LNCAP (cell line): Measurements from ENCODE around the gene FBXW9.

Source experiments
- TF ChIP-seq, protein P1 (sequence below): fragments of 450-650 bp; IDR thresholded peaks from 2 replicates; pipeline ENCODE4 v1.5.1; 2017; ENCODE audit warnings: mild to moderate bottlenecking

Gene FBXW9

DNA sequence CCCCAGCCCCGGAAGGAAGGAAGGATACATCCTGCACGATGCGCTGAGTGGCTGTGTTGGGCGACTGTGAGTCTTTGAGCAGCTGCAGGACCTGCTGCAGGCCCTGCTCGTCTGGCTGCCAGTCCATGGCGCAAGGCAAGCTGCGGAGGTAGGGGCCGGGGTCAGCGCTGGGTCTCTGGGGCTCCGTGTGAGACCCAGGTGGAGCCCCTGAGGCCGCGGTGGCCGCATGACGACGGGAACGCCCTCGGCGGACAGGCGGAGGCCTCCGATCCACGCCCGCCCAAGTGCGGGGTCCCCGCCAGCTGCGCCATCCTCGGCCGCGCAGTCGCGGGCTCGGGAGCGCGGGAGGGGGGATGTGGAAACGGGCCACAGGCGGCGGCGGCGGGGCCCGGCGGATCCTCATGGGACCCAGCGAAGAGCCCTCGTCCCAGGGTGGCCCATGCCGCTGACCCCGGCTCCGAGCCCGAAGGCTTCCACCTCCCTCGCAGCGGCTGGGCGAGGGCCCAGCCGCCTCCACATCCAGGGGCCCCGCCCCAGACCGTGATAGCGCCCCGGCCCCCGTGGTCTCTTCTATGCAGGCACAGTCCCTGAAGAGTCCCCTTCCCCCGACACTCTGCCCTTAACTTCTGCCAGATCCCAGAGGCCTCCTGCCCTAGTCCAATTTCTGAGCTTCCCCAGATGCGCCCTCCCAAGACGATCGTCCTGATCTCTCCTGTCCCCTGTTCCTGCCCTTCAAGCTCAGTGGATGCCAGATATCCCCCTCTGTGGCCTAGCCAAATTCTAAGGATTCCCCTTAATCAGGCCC lies 24.6 kb upstream of the FBXW9 start:
- TF ChIP-seq, protein P1, sequence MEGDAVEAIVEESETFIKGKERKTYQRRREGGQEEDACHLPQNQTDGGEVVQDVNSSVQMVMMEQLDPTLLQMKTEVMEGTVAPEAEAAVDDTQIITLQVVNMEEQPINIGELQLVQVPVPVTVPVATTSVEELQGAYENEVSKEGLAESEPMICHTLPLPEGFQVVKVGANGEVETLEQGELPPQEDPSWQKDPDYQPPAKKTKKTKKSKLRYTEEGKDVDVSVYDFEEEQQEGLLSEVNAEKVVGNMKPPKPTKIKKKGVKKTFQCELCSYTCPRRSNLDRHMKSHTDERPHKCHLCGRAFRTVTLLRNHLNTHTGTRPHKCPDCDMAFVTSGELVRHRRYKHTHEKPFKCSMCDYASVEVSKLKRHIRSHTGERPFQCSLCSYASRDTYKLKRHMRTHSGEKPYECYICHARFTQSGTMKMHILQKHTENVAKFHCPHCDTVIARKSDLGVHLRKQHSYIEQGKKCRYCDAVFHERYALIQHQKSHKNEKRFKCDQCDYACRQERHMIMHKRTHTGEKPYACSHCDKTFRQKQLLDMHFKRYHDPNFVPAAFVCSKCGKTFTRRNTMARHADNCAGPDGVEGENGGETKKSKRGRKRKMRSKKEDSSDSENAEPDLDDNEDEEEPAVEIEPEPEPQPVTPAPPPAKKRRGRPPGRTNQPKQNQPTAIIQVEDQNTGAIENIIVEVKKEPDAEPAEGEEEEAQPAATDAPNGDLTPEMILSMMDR, result no peak

DNA sequence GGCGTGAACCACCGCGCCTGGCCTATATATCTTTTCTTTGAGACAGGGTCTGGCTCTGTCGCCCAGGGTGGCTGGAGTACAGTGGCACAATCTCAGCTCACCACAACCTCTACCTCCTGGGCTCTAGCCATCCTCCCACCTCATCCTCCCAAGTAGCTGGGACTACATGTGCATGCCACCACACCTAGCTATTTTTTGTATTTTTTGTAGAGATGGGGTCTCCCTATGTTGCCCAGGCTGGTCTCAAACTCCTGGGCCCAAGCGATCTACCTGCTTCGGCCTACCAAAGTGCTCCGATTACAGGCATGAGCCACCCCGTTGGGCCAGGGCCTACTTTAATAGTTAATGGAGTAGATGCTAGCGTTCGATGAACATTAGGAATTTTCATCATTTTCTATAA lies 23.9 kb upstream of the FBXW9 start:
- TF ChIP-seq, protein P1, result no peak

DNA sequence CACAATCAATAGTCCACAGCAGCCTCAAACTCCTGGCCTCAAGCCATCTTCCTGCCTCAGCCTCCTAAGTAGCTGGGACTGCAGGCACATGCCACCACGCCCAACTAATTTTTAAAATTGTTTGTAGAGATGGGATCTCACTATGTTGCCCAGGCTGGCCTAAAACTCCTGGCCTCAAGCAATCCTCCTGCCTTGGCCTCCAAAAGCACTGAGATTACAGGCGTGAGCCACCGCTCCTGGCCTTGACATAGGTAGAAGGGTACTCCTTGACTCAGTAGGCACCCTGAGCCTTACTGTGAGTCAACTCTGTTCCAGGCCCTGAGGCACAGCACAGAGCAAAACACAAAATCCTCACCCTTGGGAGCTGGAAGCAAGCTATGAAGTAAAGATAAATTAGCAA lies 19.5 kb upstream of the FBXW9 start:
- TF ChIP-seq, protein P1, result no peak

DNA sequence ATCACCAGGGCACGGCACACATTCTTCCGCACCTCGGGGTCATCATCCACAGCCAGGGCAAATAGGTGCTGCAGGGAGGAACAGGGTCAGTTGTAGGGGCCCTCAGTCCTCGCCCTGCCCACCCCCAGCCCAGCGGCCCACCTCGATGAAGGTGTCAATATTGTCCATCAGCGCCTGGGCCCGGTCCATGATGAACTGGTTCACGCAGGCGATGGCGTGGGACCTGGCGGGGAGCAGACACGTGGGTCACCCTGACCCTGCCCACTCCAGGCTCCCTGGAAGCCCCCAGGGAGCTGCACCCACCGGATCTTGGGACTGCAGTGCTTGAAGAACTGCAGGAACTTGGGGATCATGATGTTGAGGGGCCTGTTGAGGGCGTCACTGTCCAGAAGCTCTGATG lies 18.7 kb upstream of the FBXW9 start:
- TF ChIP-seq, protein P1, result no peak

DNA sequence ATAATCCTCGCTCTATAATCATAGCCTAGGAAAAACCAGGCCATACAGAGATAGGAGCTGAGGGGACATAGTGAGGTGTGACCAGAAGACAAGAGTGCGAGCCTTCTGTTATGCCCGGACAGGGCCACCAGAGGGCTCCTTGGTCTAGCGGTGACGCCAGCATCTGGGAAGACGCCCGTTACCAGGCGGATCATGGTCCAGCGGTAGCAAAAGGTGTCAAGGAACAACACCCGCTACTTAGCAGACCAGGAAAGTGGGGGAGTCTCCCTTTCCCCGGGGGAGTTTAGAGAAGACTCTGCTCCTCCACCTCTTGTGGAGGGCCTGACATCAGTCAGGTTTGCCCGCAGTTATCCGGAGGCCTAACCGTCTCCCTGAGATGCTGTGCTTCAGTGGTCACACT lies 15.6 kb upstream of the FBXW9 start:
- TF ChIP-seq, protein P1, result peak; percentile 34

DNA sequence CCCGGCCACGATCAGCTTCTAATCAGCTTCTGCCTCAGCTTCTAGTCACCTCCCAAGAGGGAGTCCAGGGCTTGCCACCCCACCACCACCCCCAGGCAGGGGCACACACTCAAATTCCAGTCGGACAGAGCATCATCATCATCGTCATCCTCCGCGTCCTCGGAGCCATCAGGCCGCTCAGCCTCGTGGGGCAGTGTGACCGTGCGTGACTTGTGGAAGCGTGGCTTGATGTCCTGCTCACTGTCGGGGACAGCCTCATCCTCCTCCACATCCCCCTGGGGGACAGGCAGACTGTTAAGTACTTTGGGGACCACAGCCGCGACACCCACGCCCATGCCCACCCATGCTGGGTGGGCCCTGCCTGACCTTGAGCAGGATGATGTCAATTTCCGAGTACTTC lies 14.8 kb upstream of the FBXW9 start:
- TF ChIP-seq, protein P1, result no peak

DNA sequence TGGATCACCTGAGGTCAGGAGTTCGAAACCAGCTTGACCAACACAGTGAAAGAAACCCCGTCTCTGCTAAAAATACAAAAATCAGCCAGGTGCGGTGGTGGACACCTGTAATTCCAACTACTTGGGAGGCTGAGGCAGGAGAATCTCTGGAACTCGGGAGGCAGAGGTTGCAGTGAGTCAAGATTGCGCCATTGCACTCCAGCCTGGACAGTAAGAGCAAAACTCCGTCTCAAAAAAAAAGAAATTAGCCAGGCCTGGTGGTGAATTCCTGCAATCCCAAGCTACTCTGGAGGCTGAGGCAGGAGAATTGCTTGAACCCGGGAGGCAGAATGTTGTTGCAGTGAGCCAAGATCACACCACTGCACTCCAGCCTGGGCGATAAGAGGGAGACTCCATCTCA lies 12.2 kb upstream of the FBXW9 start:
- TF ChIP-seq, protein P1, result no peak

DNA sequence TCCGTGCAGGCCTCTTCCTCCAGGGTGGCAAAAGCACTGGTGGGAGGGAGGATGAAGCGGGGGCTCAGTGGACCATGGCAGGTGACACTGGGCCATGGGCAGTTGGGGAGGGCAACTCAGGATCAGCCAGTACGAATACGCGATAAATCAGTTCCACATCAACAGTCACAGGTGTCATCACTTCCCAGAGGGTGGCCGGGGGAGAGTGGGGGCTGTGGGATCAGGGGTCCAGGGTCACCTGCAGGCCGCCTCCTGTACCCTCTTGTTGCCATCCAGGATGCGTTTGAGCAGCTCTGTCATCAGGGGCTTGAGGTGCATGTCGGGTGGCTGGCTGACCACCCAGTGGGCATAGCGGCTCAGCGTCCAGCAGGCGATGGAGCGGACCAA lies 9.9 kb upstream of the FBXW9 start:
- TF ChIP-seq, protein P1, result no peak
